Fibroblast of lung (primary cell): Measurements from ENCODE around the gene HCN1. TPM values are rescaled to one million over a fixed set of nuclear protein-coding genes. Genes with fewer than 3 reads are reported as not detected.

ENCODE experiments used
- DNase-seq, 2 donors: peaks; one replicate each; pipeline versions ENCODE4 v3.0.0 to v3.0.0-alpha.2; 2010; ENCODE audit warnings: low read depth in 2 of 2
- H2AFZ ChIP-seq: 2 replicates; pipeline ENCODE4 v1.5.1; 2012; ENCODE audit warnings: low read length, control low read depth, inconsistent platforms
- H3K27ac ChIP-seq: 2 replicates; pipeline ENCODE4 v1.5.1; 2011; ENCODE audit warnings: low read length, control low read depth; ENCODE audit not compliant: insufficient read depth
- H3K27me3 ChIP-seq: 2 replicates; pipeline ENCODE4 v1.5.1; 2011; ENCODE audit warnings: mild to moderate bottlenecking, low read length; ENCODE audit not compliant: control insufficient read depth, insufficient read depth
- H3K36me3 ChIP-seq: 2 replicates; pipeline ENCODE4 v1.5.1; 2011; ENCODE audit warnings: low read length; ENCODE audit not compliant: control insufficient read depth, insufficient read depth
- H3K4me1 ChIP-seq: 2 replicates; pipeline ENCODE4 v1.5.1; 2011; ENCODE audit warnings: low read length; ENCODE audit not compliant: control insufficient read depth, insufficient read depth; ENCODE audit errors: extremely low read depth
- H3K4me2 ChIP-seq: 2 replicates; pipeline ENCODE4 v1.5.1; 2011; ENCODE audit warnings: low read length, control low read depth; ENCODE audit not compliant: insufficient read depth; ENCODE audit errors: extremely low read depth
- H3K4me3 ChIP-seq, 4 experiments: fragments of 200-600 bp in 1 of 4; sonication (generic) in 1 of 4; replicated peaks in 1 of 4; 2 replicates each; pipeline ENCODE4 v1.5.1; 2011 to 2016; ENCODE audit warnings: low read length in 4 of 4, low read depth in 3 of 4, mild to moderate bottlenecking in 3 of 4, control low read depth in 2 of 4, inconsistent platforms in 1 of 4, mixed read lengths in 1 of 4; ENCODE audit not compliant: insufficient read depth in 1 of 4; ENCODE audit errors: control extremely low read depth in 1 of 4
- H3K79me2 ChIP-seq: 2 replicates; pipeline ENCODE4 v1.5.1; 2012; ENCODE audit warnings: mild to moderate bottlenecking, low read length, inconsistent platforms; ENCODE audit not compliant: control insufficient read depth, insufficient read depth
- H3K9ac ChIP-seq: 2 replicates; pipeline ENCODE4 v1.5.1; 2011; ENCODE audit warnings: mild to moderate bottlenecking, low read length, control low read depth; ENCODE audit not compliant: insufficient read depth
- H3K9me3 ChIP-seq: 2 replicates; pipeline ENCODE4 v1.5.1; 2012; ENCODE audit warnings: low read depth, low read length; ENCODE audit not compliant: control insufficient read depth, insufficient read depth
- H4K20me1 ChIP-seq: 2 replicates; pipeline ENCODE4 v1.5.1; 2011; ENCODE audit warnings: low read length; ENCODE audit not compliant: control insufficient read depth, insufficient read depth; ENCODE audit errors: extremely low read depth
- EZH2 ChIP-seq: IDR thresholded peaks from 2 replicates; pipeline ENCODE4 v1.5.1; 2012; ENCODE audit warnings: low read length, control low read depth, mild to moderate bottlenecking; ENCODE audit errors: missing control alignments
- polyA minus RNA-seq: library from RNA; depleted of rRNA, polyadenylated mRNA; stranded (reverse); fragments of >200 nt; gene quantifications from 2 replicates; pipeline ENCODE4 v1.2.3, GENCODE V29; 2011; ENCODE audit warnings: low replicate concordance
- polyA plus RNA-seq, 2 donors: library from polyadenylated mRNA; depleted of rRNA in 1 of 2; stranded (reverse) in 1 of 2; unstranded in 1 of 2; fragments of >200 nt; gene quantifications; 2 replicates each; pipeline ENCODE4 v1.2.1, GENCODE V29; 2011 to 2012; ENCODE audit warnings: missing spikeins in 1 of 2
- total RNA-seq: library from RNA; depleted of rRNA; stranded (reverse); fragments of >200 nt; gene quantifications from 2 replicates; pipeline ENCODE4 v1.2.1, GENCODE V29; 2014
- TF ChIP-seq, protein P1 (sequence below), 2 donors: IDR thresholded peaks in 1 of 2; conservative IDR thresholded peaks in 1 of 2; 1 replicate in 1 of 2; 2 replicates in 1 of 2; pipeline ENCODE4 v1.5.1; 2011 to 2012; ENCODE audit warnings: low read length in 2 of 2, control low read depth in 1 of 2, inconsistent platforms in 1 of 2, low read depth in 1 of 2, mild to moderate bottlenecking in 1 of 2

The HCN1 gene
- not detected in 2 replicates for total RNA-seq
- polyA plus RNA-seq, result not detected in 2 replicates
- not detected in 2 replicates for polyA plus RNA-seq (2012)
- not detected in 2 replicates for polyA minus RNA-seq

DNA sequence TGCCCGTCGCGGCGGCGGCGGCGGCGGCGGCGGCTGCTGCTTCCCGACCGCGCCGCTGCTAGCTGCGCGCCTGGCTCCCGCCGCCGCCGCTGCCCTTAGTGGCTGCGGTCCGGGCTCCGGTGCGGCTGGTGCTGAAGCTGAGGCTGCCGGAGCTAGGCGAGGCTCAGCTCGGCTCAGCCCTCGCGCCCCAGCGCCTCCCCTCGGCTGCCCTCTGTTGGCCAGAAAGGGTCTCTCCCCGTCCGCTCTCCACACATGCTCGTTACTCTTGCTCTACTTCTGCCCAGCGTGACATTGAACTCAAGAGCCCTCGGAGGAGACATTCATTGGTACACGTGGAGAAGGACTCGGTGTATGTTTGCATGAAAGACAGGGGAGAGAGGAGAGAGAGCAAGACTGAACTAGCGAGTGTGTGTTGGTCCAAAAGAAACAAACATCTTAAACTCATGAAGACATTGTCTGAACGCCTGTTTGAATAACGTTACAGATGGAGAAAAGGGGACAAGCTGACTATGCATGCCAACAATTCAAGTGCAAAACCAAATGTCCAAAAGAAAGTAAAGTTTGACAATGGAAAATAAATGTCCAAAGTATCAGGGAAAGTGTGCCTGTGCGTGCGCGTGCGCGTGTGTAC is at the start of gene HCN1:
Gene HCN1 (minus strand): TSS at position 175 of the 631 bp plus-strand sequence.
- H3K4me1 ChIP-seq, result no peaks in the 10 kb centered on the region
- H3K27ac ChIP-seq, result no peak within 1 kb of the TSS
- DNase-seq, result peak; percentile 62 to 68
- no peak within 1 kb of the TSS for H2AFZ ChIP-seq
- no peak for TF ChIP-seq EZH2
- TF ChIP-seq, protein P1, sequence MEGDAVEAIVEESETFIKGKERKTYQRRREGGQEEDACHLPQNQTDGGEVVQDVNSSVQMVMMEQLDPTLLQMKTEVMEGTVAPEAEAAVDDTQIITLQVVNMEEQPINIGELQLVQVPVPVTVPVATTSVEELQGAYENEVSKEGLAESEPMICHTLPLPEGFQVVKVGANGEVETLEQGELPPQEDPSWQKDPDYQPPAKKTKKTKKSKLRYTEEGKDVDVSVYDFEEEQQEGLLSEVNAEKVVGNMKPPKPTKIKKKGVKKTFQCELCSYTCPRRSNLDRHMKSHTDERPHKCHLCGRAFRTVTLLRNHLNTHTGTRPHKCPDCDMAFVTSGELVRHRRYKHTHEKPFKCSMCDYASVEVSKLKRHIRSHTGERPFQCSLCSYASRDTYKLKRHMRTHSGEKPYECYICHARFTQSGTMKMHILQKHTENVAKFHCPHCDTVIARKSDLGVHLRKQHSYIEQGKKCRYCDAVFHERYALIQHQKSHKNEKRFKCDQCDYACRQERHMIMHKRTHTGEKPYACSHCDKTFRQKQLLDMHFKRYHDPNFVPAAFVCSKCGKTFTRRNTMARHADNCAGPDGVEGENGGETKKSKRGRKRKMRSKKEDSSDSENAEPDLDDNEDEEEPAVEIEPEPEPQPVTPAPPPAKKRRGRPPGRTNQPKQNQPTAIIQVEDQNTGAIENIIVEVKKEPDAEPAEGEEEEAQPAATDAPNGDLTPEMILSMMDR (conservative IDR thresholded peaks at IDR 0.05 in 1 of 2, IDR thresholded peaks at IDR 0.05 in 1 of 2; ENCODE audit: low read depth in 1 of 2, low read length in 2 of 2), result peak; percentile 37 to 63
- H3K36me3 ChIP-seq, result no peaks in the 10 kb centered on the region
- H3K27me3 ChIP-seq, result no peaks in the 10 kb centered on the region
- H4K20me1 ChIP-seq, result no peaks in the 10 kb centered on the region
- H3K4me3 ChIP-seq, result no peak within 1 kb of the TSS
- no peak within 1 kb of the TSS for H3K9ac ChIP-seq
- no peaks in the 10 kb centered on the region for H3K9me3 ChIP-seq
- H3K4me2 ChIP-seq, result no peak within 1 kb of the TSS
- H3K79me2 ChIP-seq, result no peaks in the 10 kb centered on the region

DNA sequence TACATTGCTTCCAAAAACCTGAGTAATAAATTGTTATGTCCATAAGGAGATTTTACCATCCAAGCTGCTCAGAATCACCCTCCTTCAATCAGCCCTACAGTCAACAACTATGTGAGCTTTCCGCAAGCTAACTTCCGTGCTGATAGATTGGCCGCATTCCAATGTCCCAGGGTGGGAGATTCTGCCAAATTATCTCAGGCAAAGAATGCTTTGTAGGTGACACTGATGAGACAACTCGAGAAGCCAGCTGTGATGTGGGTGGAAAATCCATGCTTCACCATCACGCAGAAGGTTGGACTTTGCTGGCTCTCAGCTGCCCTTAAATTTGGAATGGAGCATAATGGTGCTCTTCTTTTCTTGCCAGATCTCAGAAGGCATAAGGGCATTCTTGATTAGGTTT is 44.9 kb upstream of the HCN1 start:
- Histone ChIP-seq H3K36me3 (no peaks in the 10 kb centered on the region), H2AFZ (no peak overlapping the region), H3K4me1 (no peaks in the 10 kb centered on the region), H3K4me2 (no peak overlapping the region), H3K27me3 (no peaks in the 10 kb centered on the region), H4K20me1 (no peaks in the 10 kb centered on the region), H3K4me3 (no peak overlapping the region), H3K9ac (no peak overlapping the region), H3K27ac (no peak overlapping the region), H3K79me2 (no peaks in the 10 kb centered on the region), H3K9me3 (no peaks in the 10 kb centered on the region)
- no peak for DNase-seq
- TF ChIP-seq EZH2, result no peak
- TF ChIP-seq, protein P1 (conservative IDR thresholded peaks at IDR 0.05 in 1 of 2, IDR thresholded peaks at IDR 0.05 in 1 of 2; ENCODE audit: low read depth in 1 of 2, low read length in 2 of 2), result no peak

DNA sequence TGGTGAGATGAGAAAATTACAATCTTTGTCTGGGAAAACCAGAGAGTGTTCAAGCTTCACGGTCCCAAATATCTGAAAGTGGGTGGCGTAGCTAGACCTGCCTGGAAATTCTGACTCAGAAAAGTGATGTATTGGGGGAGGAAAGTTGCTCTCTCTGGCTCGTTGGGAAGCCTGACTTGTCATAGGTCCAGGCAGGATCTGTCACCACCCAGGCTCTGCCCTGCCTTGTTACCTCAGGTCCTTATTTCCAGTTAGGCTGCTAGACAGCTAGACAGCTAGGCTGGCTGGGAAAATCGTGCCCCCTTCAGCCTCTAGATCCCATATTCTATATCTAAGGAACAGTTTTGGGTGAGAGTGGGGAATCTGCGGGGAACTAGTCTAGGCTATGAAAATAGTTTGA is 41.0 kb upstream of the HCN1 start:
- H3K4me1 ChIP-seq, result no peaks in the 10 kb centered on the region
- no peak overlapping the region for H3K4me2 ChIP-seq
- no peak overlapping the region for H3K27ac ChIP-seq
- no peak overlapping the region for H3K4me3 ChIP-seq
- TF ChIP-seq EZH2, result no peak
- no peak overlapping the region for H3K9ac ChIP-seq
- H2AFZ ChIP-seq, result no peak overlapping the region
- H3K36me3 ChIP-seq, result no peaks in the 10 kb centered on the region
- no peaks in the 10 kb centered on the region for H3K9me3 ChIP-seq
- H3K79me2 ChIP-seq, result no peaks in the 10 kb centered on the region
- no peak for DNase-seq
- H4K20me1 ChIP-seq, result no peaks in the 10 kb centered on the region
- H3K27me3 ChIP-seq, result no peaks in the 10 kb centered on the region
